GM21825 (cell line): ENCODE results near the gene CASP10.
"Not testable (repeated sequence)": the region's sequence is repeated elsewhere in the genome, so short reads cannot be mapped to it uniquely, and the experiment has no call there.

ENCODE experiments used
- ATAC-seq: cut with Tn5 transposase; IDR thresholded peaks from one replicate; pipeline ENCODE4 v1.9.1; 2021; ENCODE audit warnings: mild to moderate bottlenecking, moderate library complexity; ENCODE audit not compliant: unreplicated experiment

Gene CASP10

GRCh38 chr2:201182650-201183364 is at the start of gene CASP10:
CASP10 (plus strand) TSS chr2:201183141; CDS start chr2:201185778, 2,637 bp downstream.
- peak; percentile 86 for ATAC-seq

- no peak for ATAC-seq
Measured at GRCh38 chr2:201135386-201135785, 47.6 kb upstream of the CASP10 start.

- no peak for ATAC-seq
Measured at GRCh38 chr2:201136889-201137321, 46.0 kb upstream of the CASP10 start.

- ATAC-seq = no peak
Measured at GRCh38 chr2:201137505-201138400, 45.2 kb upstream of the CASP10 start.

- ATAC-seq = no peak
Measured at GRCh38 chr2:201138401-201138970, 44.5 kb upstream of the CASP10 start.

GRCh38 chr2:201138986-201139781 is 43.8 kb upstream of the CASP10 start:
- not testable (repeated sequence) for ATAC-seq

- no peak for ATAC-seq
Measured at GRCh38 chr2:201139836-201140604, 42.9 kb upstream of the CASP10 start.

- no peak for ATAC-seq
Measured at GRCh38 chr2:201144101-201145051, 38.6 kb upstream of the CASP10 start.

- no peak for ATAC-seq
Measured at GRCh38 chr2:201148434-201148990, 34.4 kb upstream of the CASP10 start.

- ATAC-seq = no peak
Measured at GRCh38 chr2:201149064-201149820, 33.7 kb upstream of the CASP10 start.

GRCh38 chr2:201149821-201150165 is 33.1 kb upstream of the CASP10 start:
- ATAC-seq = not testable (repeated sequence)

- ATAC-seq = no peak
Measured at GRCh38 chr2:201150454-201151020, 32.4 kb upstream of the CASP10 start.

- peak; percentile 67 for ATAC-seq
Measured at GRCh38 chr2:201151127-201151981, 31.6 kb upstream of the CASP10 start.

- no peak for ATAC-seq
Measured at GRCh38 chr2:201152517-201152916, 30.4 kb upstream of the CASP10 start.

GRCh38 chr2:201152999-201153815 is 29.7 kb upstream of the CASP10 start:
- no peak for ATAC-seq
